Measurements from ENCODE around the gene JMJD1C. TPM values are rescaled to one million over a fixed set of nuclear protein-coding genes. Genes with fewer than 3 reads are reported as not detected.

The JMJD1C gene
- total RNA-seq, 1 experiment from 2014 or later, result 89.7 TPM

- Mint-ChIP-seq H3K4me1 (ENCODE audit: low read depth, unreplicated experiment) (peaks cover 9% of the 10 kb centered on the region), H3K27ac (ENCODE audit: unreplicated experiment) (no peak overlapping the region), H3K4me3 (ENCODE audit: unreplicated experiment) (no peak overlapping the region), H3K27me3 (ENCODE audit: insufficient read depth, unreplicated experiment) (no peaks in the 10 kb centered on the region), H3K9me3 (ENCODE audit: unreplicated experiment) (peaks cover 29% of the 10 kb centered on the region), H3K36me3 (ENCODE audit: insufficient read depth, unreplicated experiment) (peaks cover 33% of the 10 kb centered on the region)
- Histone ChIP-seq H3K4me3 (ENCODE audit: low read depth, low read length) (no peak overlapping the region), H3K9me3 (no peaks in the 10 kb centered on the region), H3K36me3 (ENCODE audit: control insufficient read depth, insufficient read depth, low read length) (no peaks in the 10 kb centered on the region), H3K27me3 (replicated peaks; ENCODE audit: control insufficient read depth, insufficient read depth, low read length) (no peaks in the 10 kb centered on the region), H3K4me1 (peaks cover 6% of the 10 kb centered on the region)
- no TSS peak for BruUV-seq (replicated peaks)
- CTCF ChIA-PET, result no interaction called here
- intact Hi-C loops (cut with micrococcal nuclease; ENCODE audit: unreplicated experiment), result no loop called here
- POLR2A ChIA-PET, result no interaction called here
- no peak for TF ChIP-seq CTCF (IDR thresholded peaks at IDR 0.05; ENCODE audit: insufficient read depth in 1 of 2, low read depth in 1 of 2, low read length in 1 of 2, severe bottlenecking in 1 of 2, unreplicated experiment in 1 of 2)
- DNase-seq, result no peak
These were observed 74.0 kb downstream of the JMJD1C start for GRCh38 chr10:63391812-63392211.

GRCh38 chr10:63390521-63390920 lies 75.3 kb downstream of the JMJD1C start:
- ChIA-PET POLR2A (no interaction called here), CTCF (no interaction called here)
- Mint-ChIP-seq H3K27ac (ENCODE audit: unreplicated experiment) (no peak overlapping the region), H3K36me3 (ENCODE audit: insufficient read depth, unreplicated experiment) (peaks cover 33% of the 10 kb centered on the region), H3K27me3 (ENCODE audit: insufficient read depth, unreplicated experiment) (no peaks in the 10 kb centered on the region), H3K4me3 (ENCODE audit: unreplicated experiment) (no peak overlapping the region), H3K9me3 (ENCODE audit: unreplicated experiment) (peaks cover 29% of the 10 kb centered on the region), H3K4me1 (ENCODE audit: low read depth, unreplicated experiment) (peaks cover 9% of the 10 kb centered on the region)
- no TSS peak for BruUV-seq (replicated peaks)
- H3K9me3 ChIP-seq, result no peaks in the 10 kb centered on the region
- no peak for TF ChIP-seq CTCF (IDR thresholded peaks at IDR 0.05; ENCODE audit: insufficient read depth in 1 of 2, low read depth in 1 of 2, low read length in 1 of 2, severe bottlenecking in 1 of 2, unreplicated experiment in 1 of 2)
- no peaks in the 10 kb centered on the region for H3K27me3 ChIP-seq (replicated peaks; ENCODE audit: control insufficient read depth, insufficient read depth, low read length)
- intact Hi-C loops (cut with micrococcal nuclease; ENCODE audit: unreplicated experiment), result no loop called here
- H3K4me3 ChIP-seq (ENCODE audit: low read depth, low read length), result no peak overlapping the region
- DNase-seq, result no peak
- peaks cover 6% of the 10 kb centered on the region for H3K4me1 ChIP-seq
- no peaks in the 10 kb centered on the region for H3K36me3 ChIP-seq (ENCODE audit: control insufficient read depth, insufficient read depth, low read length)

GRCh38 chr10:63388421-63389031 lies 77.3 kb downstream of the JMJD1C start:
- H3K9me3 ChIP-seq, result no peaks in the 10 kb centered on the region
- Mint-ChIP-seq H3K4me3 (ENCODE audit: unreplicated experiment) (no peak overlapping the region), H3K36me3 (ENCODE audit: insufficient read depth, unreplicated experiment) (peaks cover 33% of the 10 kb centered on the region), H3K9me3 (ENCODE audit: unreplicated experiment) (peaks cover 29% of the 10 kb centered on the region), H3K27me3 (ENCODE audit: insufficient read depth, unreplicated experiment) (no peaks in the 10 kb centered on the region), H3K27ac (ENCODE audit: unreplicated experiment) (no peak overlapping the region), H3K4me1 (ENCODE audit: low read depth, unreplicated experiment) (peaks cover 9% of the 10 kb centered on the region)
- POLR2A ChIA-PET, result no interaction called here
- H3K36me3 ChIP-seq (ENCODE audit: control insufficient read depth, insufficient read depth, low read length), result no peaks in the 10 kb centered on the region
- CTCF ChIA-PET, result interaction anchor here (0.6 kb wide), 1 partner anchor 241 kb away, joined by 6 read pairs; no protein-coding TSS in a partner anchor
- no peaks in the 10 kb centered on the region for H3K27me3 ChIP-seq (replicated peaks; ENCODE audit: control insufficient read depth, insufficient read depth, low read length)
- no peak for DNase-seq
- no peak overlapping the region for H3K4me3 ChIP-seq (ENCODE audit: low read depth, low read length)
- no TSS peak for BruUV-seq (replicated peaks)
- no peak for TF ChIP-seq CTCF (IDR thresholded peaks at IDR 0.05; ENCODE audit: insufficient read depth in 1 of 2, low read depth in 1 of 2, low read length in 1 of 2, severe bottlenecking in 1 of 2, unreplicated experiment in 1 of 2)
- intact Hi-C loops (cut with micrococcal nuclease; ENCODE audit: unreplicated experiment), result no loop called here
- peaks cover 6% of the 10 kb centered on the region for H3K4me1 ChIP-seq

Measured in Caco-2 (cell line).